Activated T-helper 9 cell treated with anti-CD3 and anti-CD28 coated beads, Interleukin-2, amount 50 U/mL, for 16 hours (primary cell): ENCODE measurements around the gene SERINC4.
A peak's percentile ranks its signal among the peaks of the same experiment; 100 is the strongest.
"Not testable (repeated sequence)": the region's sequence is repeated elsewhere in the genome, so short reads cannot be mapped to it uniquely, and the experiment has no call there.

Experiments
- DNase-seq: peaks from one replicate; pipeline ENCODE4 v3.0.0-alpha.2; 2020; ENCODE audit warnings: low read depth

SERINC4 gene

DNA sequence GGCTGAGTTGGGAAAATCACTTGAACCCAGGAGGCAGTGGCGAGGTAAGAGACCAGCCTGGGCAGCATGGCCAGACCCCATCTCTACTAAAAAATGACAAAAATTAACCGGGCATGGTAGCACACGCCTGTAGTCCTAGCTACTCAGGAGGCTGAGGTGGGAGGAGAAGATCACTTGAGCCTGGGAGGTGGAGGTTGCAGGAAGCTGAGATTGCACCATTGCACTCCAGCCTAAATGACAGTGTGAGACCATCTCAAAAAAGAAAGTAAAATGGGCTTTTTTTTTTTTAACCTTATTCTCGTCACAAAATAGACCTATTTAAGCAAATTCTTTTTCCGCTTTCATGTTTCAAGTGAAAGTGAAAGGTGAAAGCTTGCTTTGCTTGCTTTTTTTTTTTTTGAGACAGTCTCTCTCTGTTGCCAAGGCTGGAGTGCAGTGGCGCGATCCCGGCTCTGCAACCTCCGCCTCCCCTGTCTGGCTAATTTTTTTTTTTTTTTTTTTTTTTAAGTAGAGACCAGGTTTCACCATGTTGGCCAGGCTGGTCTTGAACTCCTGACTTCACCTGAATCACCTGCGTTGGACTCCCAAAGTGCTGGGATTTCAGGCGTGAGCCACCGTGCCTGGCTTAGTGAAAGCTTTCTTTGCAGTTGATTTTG lies 50.2 kb downstream of the SERINC4 start:
- peak; percentile 8 for DNase-seq

DNA sequence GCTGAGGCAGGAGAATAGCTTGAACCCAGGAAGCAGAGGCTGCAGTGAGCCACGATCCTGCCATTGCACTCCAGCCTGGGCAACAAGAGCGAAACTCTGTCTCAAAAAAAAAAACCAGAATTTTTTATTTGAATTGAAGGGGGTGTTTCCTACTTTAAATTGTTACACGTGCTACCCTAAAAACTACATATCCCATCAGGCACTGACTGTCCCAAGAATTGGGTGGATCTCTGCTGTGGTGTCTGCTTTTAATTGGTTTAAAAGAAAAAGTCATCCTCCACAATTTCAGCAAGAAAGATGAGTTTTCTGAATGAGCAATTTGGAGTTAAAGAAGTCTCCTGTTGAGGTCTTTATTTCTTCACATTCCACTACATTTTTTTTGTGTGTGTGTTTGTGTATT lies 51.6 kb downstream of the SERINC4 start:
- no peak for DNase-seq

DNA sequence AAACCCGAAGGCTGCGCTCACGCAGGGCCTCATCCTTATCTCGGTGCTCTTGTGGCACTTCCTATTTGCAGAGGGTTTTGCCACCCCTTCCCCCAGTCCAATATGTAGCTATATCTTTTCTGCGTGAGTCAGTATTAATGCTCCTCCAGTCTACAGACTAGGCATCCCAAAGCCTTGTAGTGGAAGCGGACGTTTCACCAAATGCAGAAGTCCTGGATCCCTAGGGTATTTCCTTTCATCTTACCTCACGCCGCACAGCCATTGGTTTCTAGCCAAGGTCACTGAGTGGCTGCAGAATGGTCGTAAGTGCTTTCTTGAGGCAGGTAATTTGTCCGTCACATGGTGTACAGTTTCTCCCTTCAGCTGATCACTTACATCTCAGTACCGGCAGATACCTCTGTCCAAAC lies 53.1 kb downstream of the SERINC4 start:
- DNase-seq = not testable (repeated sequence)

DNA sequence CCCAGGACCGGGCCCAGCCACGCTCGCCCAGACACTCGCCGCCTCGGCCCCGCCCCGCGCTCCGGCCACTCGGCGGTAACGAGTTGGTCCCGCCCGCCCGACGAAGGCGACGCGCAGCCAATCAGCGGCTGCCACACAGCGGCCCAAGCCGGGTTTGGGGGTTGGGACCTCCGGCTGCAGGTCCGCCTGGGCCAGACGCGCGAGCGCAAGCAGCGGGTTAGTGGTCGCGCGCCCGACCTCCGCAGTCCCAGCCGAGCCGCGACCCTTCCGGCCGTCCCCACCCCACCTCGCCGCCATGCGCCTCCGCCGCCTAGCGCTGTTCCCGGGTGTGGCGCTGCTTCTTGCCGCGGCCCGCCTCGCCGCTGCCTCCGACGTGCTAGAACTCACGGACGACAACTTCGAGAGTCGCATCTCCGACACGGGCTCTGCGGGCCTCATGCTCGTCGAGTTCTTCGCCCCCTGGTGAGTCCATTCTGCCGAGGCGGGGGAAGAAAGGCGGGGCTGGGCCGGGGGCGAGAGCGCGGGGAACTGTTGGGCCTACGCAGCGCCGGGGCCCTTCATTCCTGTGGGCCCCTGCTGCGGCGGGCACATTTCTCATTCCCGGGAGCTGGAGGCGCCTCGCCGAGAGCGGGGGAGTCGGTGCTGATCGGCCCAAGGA lies 53.6 kb downstream of the SERINC4 start, which contains the start of gene PDIA3:
Gene PDIA3, plus strand, starts transcription at position 194 of the 658 bp plus-strand sequence. Its CDS starts 102 bp downstream, at position 296.
- DNase-seq = peak; percentile 82
